ENCODE results near the gene GFOD2.
"Not testable (repeated sequence)": the region's sequence is repeated elsewhere in the genome, so short reads cannot be mapped to it uniquely, and the experiment has no call there.

GFOD2 gene

DNA sequence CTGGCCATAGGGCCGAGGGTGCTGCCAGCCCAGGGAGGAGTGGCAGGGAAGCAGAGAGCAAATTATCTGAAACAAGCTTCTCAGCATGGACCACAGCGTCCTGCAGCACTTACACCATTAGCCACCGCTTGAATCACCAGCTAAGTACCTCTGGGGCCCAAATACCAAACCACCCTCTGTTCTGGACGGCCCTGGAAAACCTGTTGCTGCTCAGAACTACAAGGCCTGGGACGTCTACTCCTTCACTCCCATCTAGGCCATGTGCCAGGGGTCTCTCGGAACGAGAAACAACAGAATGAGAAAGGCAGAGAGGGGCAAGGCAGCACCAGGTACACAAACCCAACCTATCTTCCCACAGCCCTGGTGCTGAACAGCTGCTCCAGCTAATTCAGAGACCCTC, 39.9 kb upstream of the GFOD2 start:
- H3K9ac ChIP-seq (ENCODE audit: low read depth in 1 of 2, low read length in 2 of 2), result no peak overlapping the region
- no peaks in the 10 kb centered on the region for H3K27me3 ChIP-seq (ENCODE audit: control insufficient read depth in 1 of 2, insufficient read depth in 2 of 2, low read length in 2 of 2)
- H3K4me1 ChIP-seq (ENCODE audit: control insufficient read depth in 1 of 2, insufficient read depth in 2 of 2, low read length in 2 of 2), result peaks cover 7% of the 10 kb centered on the region in 2 donors
- H3K9me3 ChIP-seq (ENCODE audit: control insufficient read depth in 1 of 2, low read length in 2 of 2), result no peaks in the 10 kb centered on the region
- no peak overlapping the region for H3K27ac ChIP-seq (ENCODE audit: low read depth, low read length)
- H3K36me3 ChIP-seq (ENCODE audit: control insufficient read depth in 1 of 2, insufficient read depth in 2 of 2, low read length in 2 of 2), result peaks cover 16 to 28% of the 10 kb centered on the region in 2 donors
- no peak overlapping the region for H3K4me3 ChIP-seq (ENCODE audit: low read depth in 1 of 2, low read length in 2 of 2)

- peaks cover 12 to 22% of the 10 kb centered on the region in 2 donors for H3K36me3 ChIP-seq (ENCODE audit: control insufficient read depth in 1 of 2, insufficient read depth in 2 of 2, low read length in 2 of 2)
- no peak overlapping the region for H3K9ac ChIP-seq (ENCODE audit: low read depth in 1 of 2, low read length in 2 of 2)
- H3K4me3 ChIP-seq (ENCODE audit: low read depth in 1 of 2, low read length in 2 of 2), result no peak overlapping the region
- peaks cover 7% of the 10 kb centered on the region in 2 donors for H3K4me1 ChIP-seq (ENCODE audit: control insufficient read depth in 1 of 2, insufficient read depth in 2 of 2, low read length in 2 of 2)
- no peaks in the 10 kb centered on the region for H3K27me3 ChIP-seq (ENCODE audit: control insufficient read depth in 1 of 2, insufficient read depth in 2 of 2, low read length in 2 of 2)
- H3K27ac ChIP-seq (ENCODE audit: low read depth, low read length), result no peak overlapping the region
- no peaks in the 10 kb centered on the region for H3K9me3 ChIP-seq (ENCODE audit: control insufficient read depth in 1 of 2, low read length in 2 of 2)
Observed at GRCh38 chr16:67758006-67758405, 38.9 kb upstream of the GFOD2 start.

DNA sequence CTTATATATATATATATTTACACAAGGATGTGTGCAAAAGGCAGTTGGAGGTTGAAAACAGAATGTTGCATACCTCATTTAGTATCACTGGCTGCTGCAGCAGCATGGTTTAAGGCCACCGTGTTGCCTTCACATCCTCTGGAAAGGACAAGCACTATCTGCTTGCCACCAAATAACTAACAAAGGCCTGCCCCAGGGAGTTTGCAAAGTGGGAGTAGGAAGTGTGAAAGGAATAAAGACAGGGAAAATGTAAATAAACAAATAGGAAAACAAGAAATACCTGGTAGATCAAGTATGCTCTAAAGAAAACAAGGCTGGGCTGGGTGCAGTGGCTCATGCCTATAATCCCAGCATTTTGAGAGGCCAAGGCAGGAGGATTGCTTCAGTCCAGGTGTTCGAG, 33.5 kb upstream of the GFOD2 start:
- peaks cover 5 to 10% of the 10 kb centered on the region in 2 donors for H3K36me3 ChIP-seq (ENCODE audit: control insufficient read depth in 1 of 2, insufficient read depth in 2 of 2, low read length in 2 of 2)
- no peaks in the 10 kb centered on the region for H3K9me3 ChIP-seq (ENCODE audit: control insufficient read depth in 1 of 2, low read length in 2 of 2)
- no peak overlapping the region for H3K9ac ChIP-seq (ENCODE audit: low read depth in 1 of 2, low read length in 2 of 2)
- H3K27me3 ChIP-seq (ENCODE audit: control insufficient read depth in 1 of 2, insufficient read depth in 2 of 2, low read length in 2 of 2), result no peaks in the 10 kb centered on the region
- H3K27ac ChIP-seq (ENCODE audit: low read depth, low read length), result no peak overlapping the region
- H3K4me1 ChIP-seq (ENCODE audit: control insufficient read depth in 1 of 2, insufficient read depth in 2 of 2, low read length in 2 of 2), result peaks cover 5 to 6% of the 10 kb centered on the region in 2 donors
- no peak overlapping the region for H3K4me3 ChIP-seq (ENCODE audit: low read depth in 1 of 2, low read length in 2 of 2)

DNA sequence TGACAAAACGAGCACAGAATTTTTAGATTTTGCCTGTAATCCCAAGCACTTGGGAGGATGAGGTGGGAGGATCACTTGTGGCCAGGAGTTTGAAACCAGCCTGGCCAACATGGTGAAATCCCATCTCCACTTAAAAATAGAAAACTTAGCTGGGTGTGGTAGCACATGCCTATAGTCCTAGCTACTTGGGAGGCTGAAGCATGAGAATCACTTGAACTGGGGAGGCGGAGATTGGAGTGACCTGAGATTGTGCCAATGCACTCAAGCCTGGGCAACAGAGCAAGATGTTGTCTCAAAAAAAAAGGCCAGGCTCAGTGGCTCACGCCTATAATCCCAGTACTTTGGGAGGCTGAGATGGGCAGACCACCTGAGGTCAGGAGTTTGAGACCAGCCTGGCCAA, 32.2 kb upstream of the GFOD2 start:
- not testable (repeated sequence) for H3K27ac ChIP-seq (ENCODE audit: low read depth, low read length); H3K36me3 ChIP-seq (ENCODE audit: control insufficient read depth in 1 of 2, insufficient read depth in 2 of 2, low read length in 2 of 2); H3K9ac ChIP-seq (ENCODE audit: low read depth in 1 of 2, low read length in 2 of 2); H3K4me1 ChIP-seq (ENCODE audit: control insufficient read depth in 1 of 2, insufficient read depth in 2 of 2, low read length in 2 of 2); H3K9me3 ChIP-seq (ENCODE audit: control insufficient read depth in 1 of 2, low read length in 2 of 2); H3K27me3 ChIP-seq (ENCODE audit: control insufficient read depth in 1 of 2, insufficient read depth in 2 of 2, low read length in 2 of 2); H3K4me3 ChIP-seq (ENCODE audit: low read depth in 1 of 2, low read length in 2 of 2)

DNA sequence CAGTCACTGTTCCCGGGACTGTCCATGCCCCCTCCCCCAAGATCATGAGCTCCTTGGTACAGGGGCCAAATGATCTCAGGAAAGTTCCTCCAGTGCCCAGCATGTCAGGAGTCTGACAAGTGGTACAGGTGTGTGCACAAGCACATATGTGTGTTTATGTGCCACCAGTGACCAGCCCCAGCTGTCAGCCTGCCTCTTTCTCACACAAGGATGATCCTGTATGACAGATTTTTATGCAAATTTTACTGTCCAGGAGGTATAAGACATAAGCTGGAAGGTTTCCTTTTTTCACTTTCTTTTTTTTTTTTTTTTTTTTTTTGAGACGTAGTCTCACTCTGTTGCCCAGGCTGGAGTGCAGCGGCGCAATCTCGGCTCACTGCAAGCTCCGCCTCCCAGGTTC, 31.4 kb upstream of the GFOD2 start:
- Histone ChIP-seq H3K4me1 (ENCODE audit: control insufficient read depth in 1 of 2, insufficient read depth in 2 of 2, low read length in 2 of 2) (peaks cover 5 to 6% of the 10 kb centered on the region in 2 donors), H3K27me3 (ENCODE audit: control insufficient read depth in 1 of 2, insufficient read depth in 2 of 2, low read length in 2 of 2) (no peaks in the 10 kb centered on the region), H3K36me3 (ENCODE audit: control insufficient read depth in 1 of 2, insufficient read depth in 2 of 2, low read length in 2 of 2) (peaks cover 0 to 9% of the 10 kb centered on the region in 2 donors), H3K9me3 (ENCODE audit: control insufficient read depth in 1 of 2, low read length in 2 of 2) (no peaks in the 10 kb centered on the region), H3K27ac (ENCODE audit: low read depth, low read length) (no peak overlapping the region), H3K9ac (ENCODE audit: low read depth in 1 of 2, low read length in 2 of 2) (no peak overlapping the region), H3K4me3 (ENCODE audit: low read depth in 1 of 2, low read length in 2 of 2) (no peak overlapping the region)

- H3K4me3 ChIP-seq (ENCODE audit: low read depth in 1 of 2, low read length in 2 of 2), result no peak overlapping the region
- no peak overlapping the region for H3K9ac ChIP-seq (ENCODE audit: low read depth in 1 of 2, low read length in 2 of 2)
- H3K4me1 ChIP-seq (ENCODE audit: control insufficient read depth in 1 of 2, insufficient read depth in 2 of 2, low read length in 2 of 2), result peaks cover 5 to 6% of the 10 kb centered on the region in 2 donors
- H3K27ac ChIP-seq (ENCODE audit: low read depth, low read length), result no peak overlapping the region
- no peaks in the 10 kb centered on the region for H3K27me3 ChIP-seq (ENCODE audit: control insufficient read depth in 1 of 2, insufficient read depth in 2 of 2, low read length in 2 of 2)
- no peaks in the 10 kb centered on the region for H3K9me3 ChIP-seq (ENCODE audit: control insufficient read depth in 1 of 2, low read length in 2 of 2)
- H3K36me3 ChIP-seq (ENCODE audit: control insufficient read depth in 1 of 2, insufficient read depth in 2 of 2, low read length in 2 of 2), result peaks cover under 1 to 10% of the 10 kb centered on the region in 2 donors
Observed at GRCh38 chr16:67749436-67750078, 30.4 kb upstream of the GFOD2 start.

- peaks cover 8 to 17% of the 10 kb centered on the region in 2 donors for H3K36me3 ChIP-seq (ENCODE audit: control insufficient read depth in 1 of 2, insufficient read depth in 2 of 2, low read length in 2 of 2)
- H3K4me3 ChIP-seq (ENCODE audit: low read depth in 1 of 2, low read length in 2 of 2), result no peak overlapping the region
- no peak overlapping the region for H3K27ac ChIP-seq (ENCODE audit: low read depth, low read length)
- no peaks in the 10 kb centered on the region for H3K27me3 ChIP-seq (ENCODE audit: control insufficient read depth in 1 of 2, insufficient read depth in 2 of 2, low read length in 2 of 2)
- H3K4me1 ChIP-seq (ENCODE audit: control insufficient read depth in 1 of 2, insufficient read depth in 2 of 2, low read length in 2 of 2), result peaks cover 5 to 6% of the 10 kb centered on the region in 2 donors
- no peaks in the 10 kb centered on the region for H3K9me3 ChIP-seq (ENCODE audit: control insufficient read depth in 1 of 2, low read length in 2 of 2)
- H3K9ac ChIP-seq (ENCODE audit: low read depth in 1 of 2, low read length in 2 of 2), result no peak overlapping the region
Observed at GRCh38 chr16:67748834-67749233, 29.7 kb upstream of the GFOD2 start.

- Histone ChIP-seq H3K36me3 (ENCODE audit: control insufficient read depth in 1 of 2, insufficient read depth in 2 of 2, low read length in 2 of 2) (peaks cover 21 to 28% of the 10 kb centered on the region in 2 donors), H3K27me3 (ENCODE audit: control insufficient read depth in 1 of 2, insufficient read depth in 2 of 2, low read length in 2 of 2) (no peaks in the 10 kb centered on the region), H3K9ac (ENCODE audit: low read depth in 1 of 2, low read length in 2 of 2) (no peak overlapping the region), H3K27ac (ENCODE audit: low read depth, low read length) (no peak overlapping the region), H3K4me3 (ENCODE audit: low read depth in 1 of 2, low read length in 2 of 2) (no peak overlapping the region), H3K9me3 (ENCODE audit: control insufficient read depth in 1 of 2, low read length in 2 of 2) (no peaks in the 10 kb centered on the region), H3K4me1 (ENCODE audit: control insufficient read depth in 1 of 2, insufficient read depth in 2 of 2, low read length in 2 of 2) (peaks cover 5 to 6% of the 10 kb centered on the region in 2 donors)
Observed at GRCh38 chr16:67746846-67747245, 27.7 kb upstream of the GFOD2 start.

DNA sequence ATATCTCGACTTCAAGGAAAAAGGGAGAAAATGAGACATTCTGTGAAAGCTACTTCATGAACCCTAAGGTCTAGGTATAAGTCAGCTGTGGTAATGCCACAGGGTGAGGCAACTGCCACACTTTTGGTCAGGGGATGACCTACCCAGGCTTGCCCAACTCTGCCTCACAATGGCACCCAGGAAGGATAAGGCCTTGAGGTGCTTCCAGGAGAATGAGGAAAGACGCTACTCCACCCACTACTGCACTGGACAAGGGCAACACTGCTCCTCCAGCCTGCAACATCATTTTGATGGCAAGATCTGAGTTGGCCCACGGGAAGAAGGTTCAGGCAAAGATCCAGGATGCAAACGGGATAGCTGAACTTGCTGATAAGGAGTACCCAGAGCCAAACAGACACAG, 22.0 kb upstream of the GFOD2 start:
- Histone ChIP-seq H3K9ac (ENCODE audit: low read depth in 1 of 2, low read length in 2 of 2) (no peak overlapping the region), H3K4me1 (ENCODE audit: control insufficient read depth in 1 of 2, insufficient read depth in 2 of 2, low read length in 2 of 2) (no peaks in the 10 kb centered on the region), H3K9me3 (ENCODE audit: control insufficient read depth in 1 of 2, low read length in 2 of 2) (no peaks in the 10 kb centered on the region), H3K27me3 (ENCODE audit: control insufficient read depth in 1 of 2, insufficient read depth in 2 of 2, low read length in 2 of 2) (no peaks in the 10 kb centered on the region), H3K27ac (ENCODE audit: low read depth, low read length) (no peak overlapping the region), H3K36me3 (ENCODE audit: control insufficient read depth in 1 of 2, insufficient read depth in 2 of 2, low read length in 2 of 2) (peaks cover 35 to 55% of the 10 kb centered on the region in 2 donors), H3K4me3 (ENCODE audit: low read depth in 1 of 2, low read length in 2 of 2) (no peak overlapping the region)

- Histone ChIP-seq H3K9ac (ENCODE audit: low read depth in 1 of 2, low read length in 2 of 2) (no peak overlapping the region), H3K4me1 (ENCODE audit: control insufficient read depth in 1 of 2, insufficient read depth in 2 of 2, low read length in 2 of 2) (no peaks in the 10 kb centered on the region), H3K4me3 (ENCODE audit: low read depth in 1 of 2, low read length in 2 of 2) (no peak overlapping the region), H3K36me3 (ENCODE audit: control insufficient read depth in 1 of 2, insufficient read depth in 2 of 2, low read length in 2 of 2) (peaks cover 35 to 55% of the 10 kb centered on the region in 2 donors), H3K27me3 (ENCODE audit: control insufficient read depth in 1 of 2, insufficient read depth in 2 of 2, low read length in 2 of 2) (no peaks in the 10 kb centered on the region), H3K27ac (ENCODE audit: low read depth, low read length) (no peak overlapping the region), H3K9me3 (ENCODE audit: control insufficient read depth in 1 of 2, low read length in 2 of 2) (no peaks in the 10 kb centered on the region)
Observed at GRCh38 chr16:67740391-67740790, 21.3 kb upstream of the GFOD2 start.
